ENCODE data around the gene SSTR3.

DNA sequence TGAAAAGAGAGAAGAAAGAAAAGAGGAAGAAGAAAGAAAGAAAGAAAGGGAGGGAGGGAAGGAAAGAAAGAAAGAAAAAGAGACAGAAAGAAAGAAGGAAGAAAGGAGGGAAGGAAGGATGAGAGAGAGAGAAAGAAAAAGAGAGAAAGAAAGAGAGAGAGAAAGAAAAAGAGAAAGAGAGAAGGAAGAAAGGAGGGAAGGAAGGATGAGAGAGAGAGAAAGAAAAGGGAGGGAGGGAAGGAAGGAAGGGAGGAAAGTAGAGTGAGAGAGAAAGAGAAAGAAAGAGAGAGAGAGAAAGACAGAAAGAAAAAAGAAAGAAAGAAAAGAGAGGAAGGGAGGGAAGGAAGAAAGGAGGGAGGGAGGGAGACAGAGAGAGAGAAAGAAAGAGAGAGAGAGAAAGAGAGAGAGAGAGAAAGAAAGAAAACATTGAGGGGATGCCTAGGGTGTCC lies 43.3 kb upstream of the SSTR3 start:
- TF ChIP-seq, protein P1, sequence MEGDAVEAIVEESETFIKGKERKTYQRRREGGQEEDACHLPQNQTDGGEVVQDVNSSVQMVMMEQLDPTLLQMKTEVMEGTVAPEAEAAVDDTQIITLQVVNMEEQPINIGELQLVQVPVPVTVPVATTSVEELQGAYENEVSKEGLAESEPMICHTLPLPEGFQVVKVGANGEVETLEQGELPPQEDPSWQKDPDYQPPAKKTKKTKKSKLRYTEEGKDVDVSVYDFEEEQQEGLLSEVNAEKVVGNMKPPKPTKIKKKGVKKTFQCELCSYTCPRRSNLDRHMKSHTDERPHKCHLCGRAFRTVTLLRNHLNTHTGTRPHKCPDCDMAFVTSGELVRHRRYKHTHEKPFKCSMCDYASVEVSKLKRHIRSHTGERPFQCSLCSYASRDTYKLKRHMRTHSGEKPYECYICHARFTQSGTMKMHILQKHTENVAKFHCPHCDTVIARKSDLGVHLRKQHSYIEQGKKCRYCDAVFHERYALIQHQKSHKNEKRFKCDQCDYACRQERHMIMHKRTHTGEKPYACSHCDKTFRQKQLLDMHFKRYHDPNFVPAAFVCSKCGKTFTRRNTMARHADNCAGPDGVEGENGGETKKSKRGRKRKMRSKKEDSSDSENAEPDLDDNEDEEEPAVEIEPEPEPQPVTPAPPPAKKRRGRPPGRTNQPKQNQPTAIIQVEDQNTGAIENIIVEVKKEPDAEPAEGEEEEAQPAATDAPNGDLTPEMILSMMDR (IDR thresholded peaks at IDR 0.05; ENCODE audit: insufficient read depth, low read length, poor library complexity, severe bottlenecking), result no peak
- no peak for TF ChIP-seq EZH2phosphoT487 (conservative IDR thresholded peaks at IDR 0.05; ENCODE audit: low read length)
